A172 (cell line): ENCODE measurements around the gene WDR53. TPM values are rescaled to one million over a fixed set of nuclear protein-coding genes. Genes with fewer than 3 reads are reported as not detected.
A peak's percentile ranks its signal among the peaks of the same experiment; 100 is the strongest.
"Not testable (repeated sequence)": the region's sequence is repeated elsewhere in the genome, so short reads cannot be mapped to it uniquely, and the experiment has no call there.

Experiments used
- DNase-seq: peaks from one replicate; pipeline ENCODE4 v3.0.0-alpha.2; 2015; ENCODE audit warnings: low spot score
- total RNA-seq: library from RNA; depleted of rRNA; stranded (reverse); fragments of >200 nt; shearing (Covaris generic); gene quantifications from 2 replicates; pipeline ENCODE4 v1.2.3, GENCODE V29; 2014; rRNA removed

The WDR53 gene
- total RNA-seq, 1 experiment from 2014 or later = 12.8 TPM

GRCh38 chr3:196518966-196519717, 49.2 kb downstream of the WDR53 start:
- DNase-seq = peak; percentile 94

- no peak for DNase-seq
Measured at GRCh38 chr3:196517919-196518318, 50.4 kb downstream of the WDR53 start.

GRCh38 chr3:196517162-196517800, 51.1 kb downstream of the WDR53 start:
- DNase-seq = no peak

- no peak for DNase-seq
Measured at GRCh38 chr3:196514913-196515621, 53.3 kb downstream of the WDR53 start, which contains the start of gene SMCO1. TSS of gene SMCO1 (minus strand) at chr3:196515346. CDS start at chr3:196515209, 137 bp downstream.

GRCh38 chr3:196514350-196514716, 54.0 kb downstream of the WDR53 start:
- DNase-seq = no peak

- peak; percentile 63 for DNase-seq
Measured at GRCh38 chr3:196513697-196514349, 54.5 kb downstream of the WDR53 start.

GRCh38 chr3:196511646-196512425, 56.5 kb downstream of the WDR53 start:
- not testable (repeated sequence) for DNase-seq

GRCh38 chr3:196511108-196511507, 57.2 kb downstream of the WDR53 start:
- not testable (repeated sequence) for DNase-seq

- DNase-seq = no peak
Measured at GRCh38 chr3:196506687-196507086, 61.7 kb downstream of the WDR53 start.

GRCh38 chr3:196504556-196504955, 63.8 kb downstream of the WDR53 start:
- no peak for DNase-seq

Other genes with a start within 250 kb of the WDR53 start
- gene TM4SF19, start 230.2 kb downstream of the WDR53 start, total RNA-seq = 41.0 and 79.8 TPM in 2 replicates
- 21.6 and 32.3 TPM in 2 replicates for gene UBXN7, start 136.1 kb downstream of the WDR53 start, total RNA-seq
- gene RNF168, start 64.8 kb downstream of the WDR53 start, total RNA-seq = 25.3 and 25.9 TPM in 2 replicates
- not detected in 2 replicates for gene SMCO1, start 53.2 kb downstream of the WDR53 start, total RNA-seq
- gene FBXO45, start 106 bp upstream of the WDR53 start, total RNA-seq = 22.7 and 28.7 TPM in 2 replicates
- not detected in 2 replicates for gene NRROS, start 71.1 kb upstream of the WDR53 start, total RNA-seq
- 9.7 and 13.8 TPM in 2 replicates for gene CEP19, start 143.7 kb upstream of the WDR53 start, total RNA-seq
- gene PIGX, start 143.8 kb upstream of the WDR53 start, total RNA-seq = 66.8 and 70.2 TPM in 2 replicates
- 46.0 and 54.0 TPM in 2 replicates for gene PAK2, start 171.3 kb upstream of the WDR53 start, total RNA-seq